ENCODE data around the gene ZNF222. TPM values are rescaled to one million over a fixed set of nuclear protein-coding genes. Genes with fewer than 3 reads are reported as not detected.

The ZNF222 gene
- polyA plus RNA-seq, 3 donors = 1.0 to 1.5 (median 1.1) TPM

DNA sequence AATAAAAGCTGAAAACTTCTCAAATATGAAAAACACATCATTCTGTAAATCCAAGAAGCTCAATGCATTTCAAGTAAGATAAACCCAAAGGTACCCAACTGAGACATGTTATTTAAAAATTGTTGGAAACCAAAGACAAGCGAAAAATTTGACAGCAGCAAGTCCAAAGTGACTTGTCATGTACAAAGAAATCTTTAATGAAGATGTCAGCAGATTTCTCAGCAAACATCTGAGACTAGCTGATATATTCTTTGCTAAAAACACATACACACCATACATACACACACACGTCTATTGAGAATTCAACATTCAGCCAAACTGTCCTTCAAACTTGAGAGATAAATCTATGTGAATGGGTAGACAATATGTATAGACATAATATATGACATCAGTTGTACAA is 5.7 kb upstream of the ZNF222 start:
- WGBS (ENCODE audit: insufficient coverage) = no CpG with 5 or more reads among the region's 2 CpGs
- no peak overlapping the region for H3K4me3 Mint-ChIP-seq
- H3K4me1 Mint-ChIP-seq = no peaks in the 10 kb centered on the region

GRCh38 chr19:44021221-44021620 is 4.0 kb upstream of the ZNF222 start:
- TF ChIP-seq, protein P1, sequence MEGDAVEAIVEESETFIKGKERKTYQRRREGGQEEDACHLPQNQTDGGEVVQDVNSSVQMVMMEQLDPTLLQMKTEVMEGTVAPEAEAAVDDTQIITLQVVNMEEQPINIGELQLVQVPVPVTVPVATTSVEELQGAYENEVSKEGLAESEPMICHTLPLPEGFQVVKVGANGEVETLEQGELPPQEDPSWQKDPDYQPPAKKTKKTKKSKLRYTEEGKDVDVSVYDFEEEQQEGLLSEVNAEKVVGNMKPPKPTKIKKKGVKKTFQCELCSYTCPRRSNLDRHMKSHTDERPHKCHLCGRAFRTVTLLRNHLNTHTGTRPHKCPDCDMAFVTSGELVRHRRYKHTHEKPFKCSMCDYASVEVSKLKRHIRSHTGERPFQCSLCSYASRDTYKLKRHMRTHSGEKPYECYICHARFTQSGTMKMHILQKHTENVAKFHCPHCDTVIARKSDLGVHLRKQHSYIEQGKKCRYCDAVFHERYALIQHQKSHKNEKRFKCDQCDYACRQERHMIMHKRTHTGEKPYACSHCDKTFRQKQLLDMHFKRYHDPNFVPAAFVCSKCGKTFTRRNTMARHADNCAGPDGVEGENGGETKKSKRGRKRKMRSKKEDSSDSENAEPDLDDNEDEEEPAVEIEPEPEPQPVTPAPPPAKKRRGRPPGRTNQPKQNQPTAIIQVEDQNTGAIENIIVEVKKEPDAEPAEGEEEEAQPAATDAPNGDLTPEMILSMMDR (IDR thresholded peaks at IDR 0.05) = no peak
- Histone ChIP-seq H3K4me2 (replicated peaks; ENCODE audit: extremely low read depth, low read length, poor library complexity, severe bottlenecking) (no peak overlapping the region), H3K27ac (ENCODE audit: low read depth in 1 of 2, low read length in 2 of 2) (no peak overlapping the region), H3K9me3 (replicated peaks in 1 of 2; ENCODE audit: control insufficient read depth in 1 of 2, insufficient read depth in 1 of 2, low read length in 2 of 2) (peaks cover 17 to 42% of the 10 kb centered on the region in 2 donors), H3K27me3 (ENCODE audit: control insufficient read depth in 2 of 2, insufficient read depth in 2 of 2, low read length in 2 of 2) (no peaks in the 10 kb centered on the region), H2AFZ (ENCODE audit: insufficient read depth, low read depth, low read length, poor library complexity, severe bottlenecking) (no peak overlapping the region), H4K20me1 (ENCODE audit: insufficient read depth, low read length) (no peaks in the 10 kb centered on the region), H3K79me2 (ENCODE audit: insufficient read depth, low read length) (no peaks in the 10 kb centered on the region), H3K4me3 (replicated peaks in 1 of 3; ENCODE audit: low read depth in 2 of 3, low read length in 3 of 3) (no peak overlapping the region), H3K4me1 (ENCODE audit: control insufficient read depth in 1 of 2, insufficient read depth in 2 of 2, low read length in 2 of 2) (peaks cover 12 to 15% of the 10 kb centered on the region in 2 donors), H3K36me3 (replicated peaks in 1 of 2; ENCODE audit: control insufficient read depth in 1 of 2, insufficient read depth in 2 of 2, low read length in 2 of 2) (no peaks in the 10 kb centered on the region), H3K9ac (ENCODE audit: insufficient read depth, low read length, poor library complexity, severe bottlenecking) (no peak overlapping the region)
- no peaks in the 10 kb centered on the region for H3K36me3 Mint-ChIP-seq
- H3K4me3 Mint-ChIP-seq = no peak overlapping the region
- no peak for DNase-seq
- H3K4me1 Mint-ChIP-seq = peaks cover 17% of the 10 kb centered on the region
- intact Hi-C loops (cut with micrococcal nuclease) = no loop called here
- H3K9me3 Mint-ChIP-seq = peaks cover 21 to 63% (median 41%) of the 10 kb centered on the region in 7 donors
- H3K27me3 Mint-ChIP-seq (ENCODE audit: low read depth in 3 of 3) = peaks cover 1 to 4% (median 2%) of the 10 kb centered on the region in 3 donors
- H3K27ac Mint-ChIP-seq = no peak overlapping the region

More for the DNA sequence above, 5.7 kb upstream of the ZNF222 start:
- Histone ChIP-seq H3K9me3 (replicated peaks in 1 of 2; ENCODE audit: control insufficient read depth in 1 of 2, insufficient read depth in 1 of 2, low read length in 2 of 2) (peaks cover 25 to 58% of the 10 kb centered on the region in 2 donors), H3K27ac (ENCODE audit: low read depth in 1 of 2, low read length in 2 of 2) (no peak overlapping the region), H3K36me3 (replicated peaks in 1 of 2; ENCODE audit: control insufficient read depth in 1 of 2, insufficient read depth in 2 of 2, low read length in 2 of 2) (no peaks in the 10 kb centered on the region), H3K4me2 (replicated peaks; ENCODE audit: extremely low read depth, low read length, poor library complexity, severe bottlenecking) (no peak overlapping the region), H4K20me1 (ENCODE audit: insufficient read depth, low read length) (no peaks in the 10 kb centered on the region), H2AFZ (ENCODE audit: insufficient read depth, low read depth, low read length, poor library complexity, severe bottlenecking) (no peak overlapping the region), H3K4me1 (ENCODE audit: control insufficient read depth in 1 of 2, insufficient read depth in 2 of 2, low read length in 2 of 2) (no peaks in the 10 kb centered on the region), H3K27me3 (ENCODE audit: control insufficient read depth in 2 of 2, insufficient read depth in 2 of 2, low read length in 2 of 2) (no peaks in the 10 kb centered on the region), H3K79me2 (ENCODE audit: insufficient read depth, low read length) (no peaks in the 10 kb centered on the region), H3K9ac (ENCODE audit: insufficient read depth, low read length, poor library complexity, severe bottlenecking) (no peak overlapping the region), H3K4me3 (replicated peaks in 1 of 3; ENCODE audit: low read depth in 2 of 3, low read length in 3 of 3) (no peak overlapping the region)
- DNase-seq = no peak
- Mint-ChIP-seq H3K36me3 (no peaks in the 10 kb centered on the region), H3K27ac (no peak overlapping the region), H3K27me3 (ENCODE audit: low read depth in 3 of 3) (peaks cover 0 to 2% (median 1%) of the 10 kb centered on the region in 3 donors), H3K9me3 (peaks cover 27 to 72% (median 48%) of the 10 kb centered on the region in 7 donors)
- intact Hi-C loops (cut with micrococcal nuclease) = no loop called here
- TF ChIP-seq, protein P1 (IDR thresholded peaks at IDR 0.05) = no peak

Data from CD14-positive monocyte (primary cell).